GM12872 (cell line): ENCODE results near the gene LMF2.
A peak's percentile ranks its signal among the peaks of the same experiment; 100 is the strongest.

ENCODE experiments used
- CTCF ChIP-seq: IDR thresholded peaks from 3 replicates; pipeline ENCODE4 v1.5.1; 2011; ENCODE audit warnings: low read depth, mild to moderate bottlenecking, low read length, moderate library complexity; ENCODE audit not compliant: insufficient read depth

LMF2 gene

GRCh38 chr22:50542416-50542927, 35.0 kb upstream of the LMF2 start:
- TF ChIP-seq CTCF, result peak; percentile 40; the same call in 2 of the 3 replicates

- no peak for TF ChIP-seq CTCF
These were observed 32.9 kb upstream of the LMF2 start for GRCh38 chr22:50540381-50540780.

GRCh38 chr22:50537765-50538164, 30.3 kb upstream of the LMF2 start:
- TF ChIP-seq CTCF, result no peak

DNA sequence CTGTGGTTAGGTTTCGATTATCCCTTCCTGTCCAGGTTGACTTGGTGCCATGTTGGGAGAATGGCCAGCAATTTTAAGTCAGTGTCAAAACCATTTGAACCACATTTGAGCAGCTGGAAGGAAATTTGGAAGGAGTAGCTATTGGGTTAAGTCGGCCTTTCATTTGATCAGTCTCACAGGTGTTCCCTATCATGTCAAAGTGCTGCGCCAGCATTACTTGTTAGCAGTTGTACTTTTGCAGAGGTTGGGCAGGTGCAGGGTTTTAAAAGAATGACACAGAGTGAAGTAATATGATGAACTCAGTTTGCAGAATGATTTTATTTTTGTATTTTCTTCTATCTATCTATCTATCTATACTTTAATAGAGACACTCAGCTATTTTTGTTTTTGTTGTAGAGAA, 28.7 kb upstream of the LMF2 start:
- TF ChIP-seq CTCF, result no peak

DNA sequence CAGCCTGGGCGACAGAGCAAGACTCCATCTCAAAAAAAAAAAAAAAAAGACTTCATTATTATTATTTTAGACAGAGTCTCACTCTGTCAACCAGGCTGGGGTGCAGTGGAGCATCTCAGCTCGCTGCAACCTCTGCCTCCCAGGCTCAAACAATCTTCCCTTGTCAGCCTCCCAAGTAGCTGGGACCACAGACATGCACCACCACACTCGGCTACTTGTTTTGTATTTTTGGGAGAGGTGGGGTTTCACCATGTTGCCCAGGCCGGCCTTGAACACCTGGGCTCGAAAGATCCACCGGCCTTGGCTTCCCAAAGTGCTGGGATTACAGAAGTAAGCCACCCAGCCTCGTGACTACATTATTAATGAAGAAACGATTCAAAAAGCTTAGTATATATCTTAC, 27.6 kb upstream of the LMF2 start:
- TF ChIP-seq CTCF, result no peak

GRCh38 chr22:50532824-50533796, 25.6 kb upstream of the LMF2 start:
- no peak for TF ChIP-seq CTCF

- no peak for TF ChIP-seq CTCF
These were observed 24.6 kb upstream of the LMF2 start for GRCh38 chr22:50531962-50532674.
